Measurements from ENCODE around the gene CCND1. TPM values are rescaled to one million over a fixed set of nuclear protein-coding genes. Genes with fewer than 3 reads are reported as not detected.

CCND1 gene
- total and polyA plus RNA-seq, 9 of the 15 experiments (the other 6 are each of a cell fraction or from before 2014, with no cell fraction given), result 0.04 to 23.3 (median 3.8) TPM

GRCh38 chr11:69703453-69703767 lies 62.5 kb downstream of the CCND1 start:
- no TSS peak for BruUV-seq (replicated peaks)
- Histone ChIP-seq H3K4me1 (replicated peaks in 1 of 2; ENCODE audit: control insufficient read depth in 2 of 2, insufficient read depth in 2 of 2, low read length in 2 of 2) (peaks cover 2 to 32% of the 10 kb centered on the region in 2 experiments; a peak in 3 of 5 replicates), H3K27me3 (ENCODE audit: control insufficient read depth in 2 of 2, insufficient read depth in 2 of 2, low read length in 2 of 2) (peaks cover 9 to 44% of the 10 kb centered on the region in 2 experiments; a peak in 3 of 5 replicates), H3K27ac (ENCODE audit: extremely low read depth, low read depth, low read length) (no peak overlapping the region), H3K9me3 (replicated peaks; ENCODE audit: control insufficient read depth, insufficient read depth, low read depth, low read length) (no peaks in the 10 kb centered on the region), H3K4me2 (ENCODE audit: insufficient read depth, low read length) (no peak overlapping the region), H3K9me1 (ENCODE audit: control insufficient read depth, insufficient read depth, low read length) (no peaks in the 10 kb centered on the region), H4K20me1 (replicated peaks; ENCODE audit: control insufficient read depth, insufficient read depth, low read length) (0 out of 2 replicates have a peak, but pooled peaks cover 3% of the 10 kb centered on the region), H3K9ac (ENCODE audit: insufficient read depth in 1 of 2, low read depth in 2 of 2, low read length in 2 of 2) (no peak overlapping the region), H3K4me3 (no peak overlapping the region), H3K79me2 (ENCODE audit: control insufficient read depth, insufficient read depth, low read length) (no peaks in the 10 kb centered on the region), H3K36me3 (ENCODE audit: control insufficient read depth, insufficient read depth, low read length) (no peaks in the 10 kb centered on the region), H2AFZ (ENCODE audit: low read depth, low read length) (no peak overlapping the region)
- FAIRE-seq (no peak), ATAC-seq (no peak), DNase-seq (ENCODE audit: extremely low read depth in 1 of 4, low spot score in 3 of 4) (no peak)
- intact Hi-C loops (cut with micrococcal nuclease) (loop anchor here (5.0 kb wide), 1 partner anchor 94 kb away; no protein-coding TSS in a partner anchor), in situ Hi-C loops (cut with MboI) (no loop called here)
- ChIA-PET CTCF (ENCODE audit: low intra/inter-chr PET ratio) (interaction anchor here (1.4 kb wide), 1 partner anchor 185 kb away, joined by 6 read pairs; no protein-coding TSS in a partner anchor), POLR2A (no interaction called here)
- WGBS (ENCODE audit: insufficient coverage, low coverage, missing lambda C conversion rate), result 86% methylated on average over 11 of the region's 34 CpGs
- TF ChIP-seq ETS1 (conservative IDR thresholded peaks at IDR 0.05; ENCODE audit: control insufficient read depth, low read depth, low read length) (no peak), SMAD2 (IDR thresholded peaks at IDR 0.05; ENCODE audit: low read depth, low read length) (no peak), HDAC3 (IDR thresholded peaks at IDR 0.05; ENCODE audit: borderline replicate concordance, partially characterized antibody) (no peak), U2AF2 (optimal IDR thresholded peaks at IDR 0.05; ENCODE audit: low read depth, low read length) (no peak), WHSC1 (IDR thresholded peaks at IDR 0.05; ENCODE audit: low read length) (no peak), ZNF311 (CRISPR knock-in tag; IDR thresholded peaks at IDR 0.05) (no peak), ZNF511 (CRISPR knock-in tag; IDR thresholded peaks at IDR 0.05) (no peak), CXXC5 (CRISPR knock-in tag; IDR thresholded peaks at IDR 0.05) (no peak), CSDE1 (IDR thresholded peaks at IDR 0.05) (no peak), BACH1 (tag; IDR thresholded peaks at IDR 0.05) (no peak)
- TF ChIP-seq, protein P1, sequence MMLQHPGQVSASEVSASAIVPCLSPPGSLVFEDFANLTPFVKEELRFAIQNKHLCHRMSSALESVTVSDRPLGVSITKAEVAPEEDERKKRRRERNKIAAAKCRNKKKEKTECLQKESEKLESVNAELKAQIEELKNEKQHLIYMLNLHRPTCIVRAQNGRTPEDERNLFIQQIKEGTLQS (IDR thresholded peaks at IDR 0.05), result no peak
- TF ChIP-seq, protein P1 (CRISPR knock-in tag; conservative IDR thresholded peaks at IDR 0.05), result no peak
- TF ChIP-seq, protein P2, sequence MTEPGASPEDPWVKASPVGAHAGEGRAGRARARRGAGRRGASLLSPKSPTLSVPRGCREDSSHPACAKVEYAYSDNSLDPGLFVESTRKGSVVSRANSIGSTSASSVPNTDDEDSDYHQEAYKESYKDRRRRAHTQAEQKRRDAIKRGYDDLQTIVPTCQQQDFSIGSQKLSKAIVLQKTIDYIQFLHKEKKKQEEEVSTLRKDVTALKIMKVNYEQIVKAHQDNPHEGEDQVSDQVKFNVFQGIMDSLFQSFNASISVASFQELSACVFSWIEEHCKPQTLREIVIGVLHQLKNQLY (CRISPR knock-in tag; conservative IDR thresholded peaks at IDR 0.05), result no peak
- TF ChIP-seq, protein P3, sequence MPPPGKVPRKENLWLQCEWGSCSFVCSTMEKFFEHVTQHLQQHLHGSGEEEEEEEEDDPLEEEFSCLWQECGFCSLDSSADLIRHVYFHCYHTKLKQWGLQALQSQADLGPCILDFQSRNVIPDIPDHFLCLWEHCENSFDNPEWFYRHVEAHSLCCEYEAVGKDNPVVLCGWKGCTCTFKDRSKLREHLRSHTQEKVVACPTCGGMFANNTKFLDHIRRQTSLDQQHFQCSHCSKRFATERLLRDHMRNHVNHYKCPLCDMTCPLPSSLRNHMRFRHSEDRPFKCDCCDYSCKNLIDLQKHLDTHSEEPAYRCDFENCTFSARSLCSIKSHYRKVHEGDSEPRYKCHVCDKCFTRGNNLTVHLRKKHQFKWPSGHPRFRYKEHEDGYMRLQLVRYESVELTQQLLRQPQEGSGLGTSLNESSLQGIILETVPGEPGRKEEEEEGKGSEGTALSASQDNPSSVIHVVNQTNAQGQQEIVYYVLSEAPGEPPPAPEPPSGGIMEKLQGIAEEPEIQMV (tag; conservative IDR thresholded peaks at IDR 0.05; ENCODE audit: low read depth), result no peak
- TF ChIP-seq, protein P4, sequence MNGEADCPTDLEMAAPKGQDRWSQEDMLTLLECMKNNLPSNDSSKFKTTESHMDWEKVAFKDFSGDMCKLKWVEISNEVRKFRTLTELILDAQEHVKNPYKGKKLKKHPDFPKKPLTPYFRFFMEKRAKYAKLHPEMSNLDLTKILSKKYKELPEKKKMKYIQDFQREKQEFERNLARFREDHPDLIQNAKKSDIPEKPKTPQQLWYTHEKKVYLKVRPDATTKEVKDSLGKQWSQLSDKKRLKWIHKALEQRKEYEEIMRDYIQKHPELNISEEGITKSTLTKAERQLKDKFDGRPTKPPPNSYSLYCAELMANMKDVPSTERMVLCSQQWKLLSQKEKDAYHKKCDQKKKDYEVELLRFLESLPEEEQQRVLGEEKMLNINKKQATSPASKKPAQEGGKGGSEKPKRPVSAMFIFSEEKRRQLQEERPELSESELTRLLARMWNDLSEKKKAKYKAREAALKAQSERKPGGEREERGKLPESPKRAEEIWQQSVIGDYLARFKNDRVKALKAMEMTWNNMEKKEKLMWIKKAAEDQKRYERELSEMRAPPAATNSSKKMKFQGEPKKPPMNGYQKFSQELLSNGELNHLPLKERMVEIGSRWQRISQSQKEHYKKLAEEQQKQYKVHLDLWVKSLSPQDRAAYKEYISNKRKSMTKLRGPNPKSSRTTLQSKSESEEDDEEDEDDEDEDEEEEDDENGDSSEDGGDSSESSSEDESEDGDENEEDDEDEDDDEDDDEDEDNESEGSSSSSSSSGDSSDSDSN (IDR thresholded peaks at IDR 0.05; ENCODE audit: borderline replicate concordance in 1 of 2, low read depth in 2 of 2, low read length in 2 of 2), result no peak
